Neural progenitor cell (in vitro differentiated cells): ENCODE data around the gene OOSP4A. TPM values are rescaled to one million over a fixed set of nuclear protein-coding genes. Genes with fewer than 3 reads are reported as not detected.

Experiments used
- DNase-seq: peaks from one replicate; pipeline ENCODE4 v3.0.0-alpha.2; 2016; ENCODE audit warnings: low spot score
- H2AFZ ChIP-seq: fragments of 200-600 bp; sonication (generic); replicated peaks from 2 replicates; pipeline ENCODE4 v1.6.1; 2016; ENCODE audit warnings: antibody characterized with exemption
- H3F3A ChIP-seq: fragments of 200-600 bp; sonication (generic); 2 replicates; pipeline ENCODE4 v1.6.1; 2016; ENCODE audit warnings: antibody characterized with exemption, low read depth
- H3K27ac ChIP-seq: fragments of 200-600 bp; sonication (generic); 2 replicates; pipeline ENCODE4 v1.5.1; 2016; ENCODE audit warnings: mild to moderate bottlenecking
- H3K27me3 ChIP-seq: fragments of 200-600 bp; sonication (generic); 2 replicates; pipeline ENCODE4 v1.6.1; 2016; ENCODE audit warnings: mild to moderate bottlenecking, moderate library complexity
- H3K36me3 ChIP-seq: fragments of 200-600 bp; sonication (generic); 2 replicates; pipeline ENCODE4 v1.5.1; 2016
- H3K4me1 ChIP-seq: fragments of 200-600 bp; sonication (generic); 2 replicates; pipeline ENCODE4 v1.6.1; 2016; ENCODE audit warnings: mixed run types
- H3K4me2 ChIP-seq: fragments of 200-600 bp; sonication (generic); 2 replicates; pipeline ENCODE4 v1.6.1; 2016
- H3K4me3 ChIP-seq: fragments of 200-600 bp; sonication (generic); 2 replicates; pipeline ENCODE4 v1.5.1; 2016
- H3K79me2 ChIP-seq: fragments of 200-600 bp; sonication (generic); 2 replicates; pipeline ENCODE4 v1.6.1; 2016; ENCODE audit warnings: low read depth
- H3K9ac ChIP-seq: fragments of 200-600 bp; sonication (generic); 2 replicates; pipeline ENCODE4 v1.6.1; 2016
- H3K9me3 ChIP-seq: fragments of 200-600 bp; sonication (generic); 2 replicates; pipeline ENCODE4 v1.5.1; 2016; ENCODE audit warnings: low read depth
- H4K20me1 ChIP-seq: fragments of 200-600 bp; sonication (generic); 2 replicates; pipeline ENCODE4 v1.6.1; 2016; ENCODE audit warnings: low read depth
- H3K27ac Mint-ChIP-seq: 3 replicates; pipeline ENCODE4 v1.8.0; 2021; ENCODE audit warnings: mixed read lengths
- H3K27me3 Mint-ChIP-seq: 2 replicates; pipeline ENCODE4 v1.8.0; 2022; ENCODE audit warnings: low read depth, mild to moderate bottlenecking, inconsistent platforms, moderate library complexity, mixed read lengths; ENCODE audit not compliant: insufficient read depth
- H3K36me3 Mint-ChIP-seq: 3 replicates; pipeline ENCODE4 v1.8.0; 2021; ENCODE audit warnings: mixed read lengths
- H3K4me1 Mint-ChIP-seq: 3 replicates; pipeline ENCODE4 v1.8.0; 2021; ENCODE audit warnings: mixed read lengths
- H3K4me3 Mint-ChIP-seq: 3 replicates; pipeline ENCODE4 v1.8.0; 2021; ENCODE audit warnings: mild to moderate bottlenecking, moderate library complexity, mixed read lengths
- H3K9me3 Mint-ChIP-seq: 3 replicates; pipeline ENCODE4 v1.8.0; 2020; ENCODE audit warnings: mixed read lengths
- EZH2 ChIP-seq: fragments of 200-600 bp; sonication (generic); IDR thresholded peaks from 2 replicates; pipeline ENCODE4 v1.6.1; 2017; ENCODE audit warnings: antibody characterized with exemption, mild to moderate bottlenecking, moderate library complexity
- EZH2phosphoT487 ChIP-seq: fragments of 200-600 bp; sonication (generic); IDR thresholded peaks from 2 replicates; pipeline ENCODE4 v1.6.1; 2017; ENCODE audit warnings: antibody characterized with exemption
- total RNA-seq: library from RNA; depleted of rRNA; stranded (reverse); fragments of >200 nt; gene quantifications from 2 replicates; pipeline ENCODE4 v1.2.3, GENCODE V29; 2015; ENCODE audit warnings: low replicate concordance
- TF ChIP-seq, protein P1 (sequence below): fragments of 200-600 bp; sonication (generic); IDR thresholded peaks from 2 replicates; pipeline ENCODE4 v1.5.1; 2017; ENCODE audit warnings: antibody characterized with exemption, mild to moderate bottlenecking

The OOSP4A gene
- total RNA-seq, 1 donor from 2014 or later, result not detected

DNA sequence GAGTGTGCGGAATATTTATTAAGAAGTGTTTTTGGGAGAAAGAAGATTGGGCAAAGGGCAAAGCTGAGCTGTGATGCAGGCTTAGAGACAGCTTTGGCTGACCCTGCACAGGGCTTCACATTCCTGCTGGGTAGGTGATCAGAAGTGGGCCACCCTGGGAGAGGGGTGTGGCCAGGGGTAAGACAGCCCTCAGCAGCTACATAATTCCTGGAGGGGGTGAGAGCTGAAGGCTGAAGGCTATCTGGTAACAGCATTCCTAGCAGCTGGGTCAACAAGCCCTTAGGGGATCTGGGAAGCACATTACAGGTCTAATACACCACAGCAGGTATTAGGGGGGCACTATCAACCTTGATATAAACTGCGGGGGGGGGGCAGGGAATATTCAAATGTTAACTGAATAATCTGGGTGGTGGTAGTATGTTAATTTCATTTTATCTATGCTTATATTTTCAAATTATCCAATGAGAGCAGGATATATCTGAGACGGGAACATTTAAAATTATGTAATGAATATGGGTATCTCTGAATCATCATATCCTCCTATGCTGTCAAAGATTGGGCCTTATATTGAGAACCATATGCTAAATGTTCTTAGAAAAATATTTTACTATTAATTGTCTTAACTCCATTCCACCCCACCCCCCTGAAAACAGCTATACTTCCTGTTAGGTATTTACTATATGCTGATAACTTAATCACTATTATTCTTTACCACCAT, 19.7 kb upstream of the OOSP4A start:
- Mint-ChIP-seq H3K27me3 (peaks cover 2% of the 10 kb centered on the region), H3K9me3 (no peaks in the 10 kb centered on the region), H3K27ac (no peak overlapping the region), H3K36me3 (no peaks in the 10 kb centered on the region), H3K4me1 (no peaks in the 10 kb centered on the region), H3K4me3 (no peak overlapping the region)
- H3K4me2 ChIP-seq, result no peak overlapping the region
- H4K20me1 ChIP-seq, result no peaks in the 10 kb centered on the region
- no peaks in the 10 kb centered on the region for H3K36me3 ChIP-seq
- DNase-seq, result no peak
- H3K9ac ChIP-seq, result no peak overlapping the region
- H3K9me3 ChIP-seq, result peaks cover 3% of the 10 kb centered on the region
- no peak overlapping the region for H3K27ac ChIP-seq
- H3K27me3 ChIP-seq, result no peaks in the 10 kb centered on the region
- no peaks in the 10 kb centered on the region for H3K79me2 ChIP-seq
- TF ChIP-seq, protein P1, sequence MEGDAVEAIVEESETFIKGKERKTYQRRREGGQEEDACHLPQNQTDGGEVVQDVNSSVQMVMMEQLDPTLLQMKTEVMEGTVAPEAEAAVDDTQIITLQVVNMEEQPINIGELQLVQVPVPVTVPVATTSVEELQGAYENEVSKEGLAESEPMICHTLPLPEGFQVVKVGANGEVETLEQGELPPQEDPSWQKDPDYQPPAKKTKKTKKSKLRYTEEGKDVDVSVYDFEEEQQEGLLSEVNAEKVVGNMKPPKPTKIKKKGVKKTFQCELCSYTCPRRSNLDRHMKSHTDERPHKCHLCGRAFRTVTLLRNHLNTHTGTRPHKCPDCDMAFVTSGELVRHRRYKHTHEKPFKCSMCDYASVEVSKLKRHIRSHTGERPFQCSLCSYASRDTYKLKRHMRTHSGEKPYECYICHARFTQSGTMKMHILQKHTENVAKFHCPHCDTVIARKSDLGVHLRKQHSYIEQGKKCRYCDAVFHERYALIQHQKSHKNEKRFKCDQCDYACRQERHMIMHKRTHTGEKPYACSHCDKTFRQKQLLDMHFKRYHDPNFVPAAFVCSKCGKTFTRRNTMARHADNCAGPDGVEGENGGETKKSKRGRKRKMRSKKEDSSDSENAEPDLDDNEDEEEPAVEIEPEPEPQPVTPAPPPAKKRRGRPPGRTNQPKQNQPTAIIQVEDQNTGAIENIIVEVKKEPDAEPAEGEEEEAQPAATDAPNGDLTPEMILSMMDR, result no peak
- TF ChIP-seq EZH2, result no peak
- no peak overlapping the region for H2AFZ ChIP-seq
- no peaks in the 10 kb centered on the region for H3F3A ChIP-seq
- no peak overlapping the region for H3K4me3 ChIP-seq
- H3K4me1 ChIP-seq, result no peaks in the 10 kb centered on the region

DNA sequence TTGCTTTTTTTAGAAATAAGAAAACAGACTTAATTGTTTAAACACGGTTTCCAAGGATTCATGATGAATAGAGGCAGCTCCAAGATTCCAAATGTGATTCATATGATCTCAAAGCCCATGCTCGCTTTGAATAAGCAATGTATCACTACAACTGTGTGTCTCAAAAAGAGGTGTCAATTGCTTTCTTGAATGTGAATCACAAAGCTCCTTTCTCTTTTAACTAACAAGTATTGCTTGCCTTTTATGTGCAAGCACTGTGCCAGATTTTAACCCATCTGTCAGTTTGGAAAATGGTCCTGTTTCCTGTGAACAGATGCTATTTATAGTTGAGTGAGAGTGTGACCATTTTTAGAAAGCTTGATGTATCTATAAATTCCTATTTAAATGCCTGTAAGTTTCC, 19.1 kb upstream of the OOSP4A start:
- peaks cover under 1% of the 10 kb centered on the region for H3K27me3 Mint-ChIP-seq

DNA sequence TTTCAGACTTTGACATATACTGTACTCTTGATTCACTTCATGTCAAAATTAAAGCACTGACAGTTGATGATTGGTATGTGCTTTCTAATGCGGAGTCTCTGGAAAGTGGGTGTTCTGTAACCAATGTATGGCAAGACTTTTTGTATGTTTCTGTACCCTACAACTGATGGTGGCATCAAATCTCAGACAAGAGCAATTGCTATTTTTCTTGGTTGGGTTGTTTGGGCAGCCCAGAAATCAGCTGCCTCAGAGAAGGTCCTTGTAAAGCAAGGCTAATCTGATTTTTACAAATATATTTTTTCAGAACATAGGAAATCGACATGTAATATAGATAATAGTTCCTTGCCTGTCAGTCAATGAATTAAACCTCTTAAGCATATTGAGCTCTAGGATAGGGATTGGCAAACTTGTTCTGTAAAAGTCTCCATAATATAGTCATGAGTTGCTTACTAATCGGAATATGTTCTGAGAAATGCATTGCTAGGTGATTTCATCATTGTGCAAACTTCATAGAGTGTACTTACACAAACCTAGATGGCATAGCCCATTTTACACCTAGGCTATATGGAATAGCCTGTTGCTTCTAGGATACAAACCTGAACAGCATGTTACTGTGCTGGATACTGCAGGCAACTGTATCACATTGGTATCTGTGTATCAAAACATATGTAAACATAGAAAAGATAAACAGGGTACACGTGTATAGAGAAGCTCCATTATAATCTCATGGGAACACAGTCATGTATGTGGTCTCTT, 10.2 kb upstream of the OOSP4A start:
- no peaks in the 10 kb centered on the region for H3K9me3 Mint-ChIP-seq
- H3K27ac ChIP-seq, result no peak overlapping the region
- H3K9me3 ChIP-seq, result no peaks in the 10 kb centered on the region
- H3K79me2 ChIP-seq, result no peaks in the 10 kb centered on the region
- H3K4me1 ChIP-seq, result no peaks in the 10 kb centered on the region
- H4K20me1 ChIP-seq, result no peaks in the 10 kb centered on the region
- H3K9ac ChIP-seq, result no peak overlapping the region
- no peaks in the 10 kb centered on the region for H3K36me3 Mint-ChIP-seq
- H3K27me3 ChIP-seq, result no peaks in the 10 kb centered on the region
- no peaks in the 10 kb centered on the region for H3K4me1 Mint-ChIP-seq
- no peak overlapping the region for H3K4me3 ChIP-seq
- no peaks in the 10 kb centered on the region for H3F3A ChIP-seq
- no peak overlapping the region for H2AFZ ChIP-seq
- no peak for DNase-seq
- no peak overlapping the region for H3K4me3 Mint-ChIP-seq
- H3K27ac Mint-ChIP-seq, result no peak overlapping the region
- TF ChIP-seq EZH2 (no peak), EZH2phosphoT487 (no peak)
- TF ChIP-seq, protein P1, result no peak
- no peaks in the 10 kb centered on the region for H3K27me3 Mint-ChIP-seq
- no peaks in the 10 kb centered on the region for H3K36me3 ChIP-seq
- H3K4me2 ChIP-seq, result no peak overlapping the region

More for the DNA sequence above, 19.1 kb upstream of the OOSP4A start:
- Mint-ChIP-seq H3K4me1 (no peaks in the 10 kb centered on the region), H3K36me3 (no peaks in the 10 kb centered on the region), H3K27ac (no peak overlapping the region), H3K9me3 (no peaks in the 10 kb centered on the region), H3K4me3 (no peak overlapping the region)
- no peak for DNase-seq
- no peak overlapping the region for H3K27ac ChIP-seq
- no peaks in the 10 kb centered on the region for H3F3A ChIP-seq
- H3K36me3 ChIP-seq, result no peaks in the 10 kb centered on the region
- H3K79me2 ChIP-seq, result no peaks in the 10 kb centered on the region
- no peak overlapping the region for H2AFZ ChIP-seq
- no peaks in the 10 kb centered on the region for H4K20me1 ChIP-seq
- H3K9ac ChIP-seq, result no peak overlapping the region
- no peak overlapping the region for H3K4me2 ChIP-seq
- peaks cover 3% of the 10 kb centered on the region for H3K9me3 ChIP-seq
- no peak overlapping the region for H3K4me3 ChIP-seq
- TF ChIP-seq, protein P1, result no peak
- TF ChIP-seq EZH2phosphoT487 (no peak), EZH2 (no peak)
- no peaks in the 10 kb centered on the region for H3K27me3 ChIP-seq
- no peaks in the 10 kb centered on the region for H3K4me1 ChIP-seq
